ENCODE results near the gene SH3BP4. TPM values are rescaled to one million over a fixed set of nuclear protein-coding genes. Genes with fewer than 3 reads are reported as not detected.

Gene SH3BP4
- polyA plus RNA-seq, 2 of the 4 experiments (the other 2 are of a cell fraction): 22.6 to 35.7 TPM

GRCh38 chr2:235082578-235083338 is 130.9 kb downstream of the SH3BP4 start:
- CTCF ChIA-PET: interaction anchor here (1.1 to 1.5 kb wide), 4 partner anchors 12 to 34 kb away, joined by 3 to 6 read pairs (median 4); no protein-coding TSS in a partner anchor
- Histone ChIP-seq H3K9me3 (peaks cover 9% of the 10 kb centered on the region; the same call in 1 of the 3 replicates), H3K4me1 (no peaks in the 10 kb centered on the region), H3K4me2 (no peak overlapping the region), H3K4me3 (no peak overlapping the region), H3K27ac (no peak overlapping the region)
- ATAC-seq: no peak
- DNase-seq (ENCODE audit: low read depth in 1 of 2, low spot score in 1 of 2): no peak
- no peak for FAIRE-seq
- WGBS (ENCODE audit: missing lambda C conversion rate): 66% methylated on average over 8 of the region's 8 CpGs
- no peak for TF ChIP-seq TP53 (CRISPR knock-in tag; IDR thresholded peaks at IDR 0.05)
- no peak for TF ChIP-seq EHF (CRISPR knock-in tag; IDR thresholded peaks at IDR 0.05)
- TF ChIP-seq, protein P1, sequence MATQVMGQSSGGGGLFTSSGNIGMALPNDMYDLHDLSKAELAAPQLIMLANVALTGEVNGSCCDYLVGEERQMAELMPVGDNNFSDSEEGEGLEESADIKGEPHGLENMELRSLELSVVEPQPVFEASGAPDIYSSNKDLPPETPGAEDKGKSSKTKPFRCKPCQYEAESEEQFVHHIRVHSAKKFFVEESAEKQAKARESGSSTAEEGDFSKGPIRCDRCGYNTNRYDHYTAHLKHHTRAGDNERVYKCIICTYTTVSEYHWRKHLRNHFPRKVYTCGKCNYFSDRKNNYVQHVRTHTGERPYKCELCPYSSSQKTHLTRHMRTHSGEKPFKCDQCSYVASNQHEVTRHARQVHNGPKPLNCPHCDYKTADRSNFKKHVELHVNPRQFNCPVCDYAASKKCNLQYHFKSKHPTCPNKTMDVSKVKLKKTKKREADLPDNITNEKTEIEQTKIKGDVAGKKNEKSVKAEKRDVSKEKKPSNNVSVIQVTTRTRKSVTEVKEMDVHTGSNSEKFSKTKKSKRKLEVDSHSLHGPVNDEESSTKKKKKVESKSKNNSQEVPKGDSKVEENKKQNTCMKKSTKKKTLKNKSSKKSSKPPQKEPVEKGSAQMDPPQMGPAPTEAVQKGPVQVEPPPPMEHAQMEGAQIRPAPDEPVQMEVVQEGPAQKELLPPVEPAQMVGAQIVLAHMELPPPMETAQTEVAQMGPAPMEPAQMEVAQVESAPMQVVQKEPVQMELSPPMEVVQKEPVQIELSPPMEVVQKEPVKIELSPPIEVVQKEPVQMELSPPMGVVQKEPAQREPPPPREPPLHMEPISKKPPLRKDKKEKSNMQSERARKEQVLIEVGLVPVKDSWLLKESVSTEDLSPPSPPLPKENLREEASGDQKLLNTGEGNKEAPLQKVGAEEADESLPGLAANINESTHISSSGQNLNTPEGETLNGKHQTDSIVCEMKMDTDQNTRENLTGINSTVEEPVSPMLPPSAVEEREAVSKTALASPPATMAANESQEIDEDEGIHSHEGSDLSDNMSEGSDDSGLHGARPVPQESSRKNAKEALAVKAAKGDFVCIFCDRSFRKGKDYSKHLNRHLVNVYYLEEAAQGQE (IDR thresholded peaks at IDR 0.05): no peak
- no peak for TF ChIP-seq NR3C1 (IDR thresholded peaks at IDR 0.05)
- no peak for TF ChIP-seq ELK1 (IDR thresholded peaks at IDR 0.05; ENCODE audit: low read depth, low read length)
- TF ChIP-seq ZNF302 (CRISPR knock-in tag; IDR thresholded peaks at IDR 0.05): no peak
- no peak for TF ChIP-seq SREBF2 (IDR thresholded peaks at IDR 0.05)
- POLR2A ChIA-PET: no interaction called here

DNA sequence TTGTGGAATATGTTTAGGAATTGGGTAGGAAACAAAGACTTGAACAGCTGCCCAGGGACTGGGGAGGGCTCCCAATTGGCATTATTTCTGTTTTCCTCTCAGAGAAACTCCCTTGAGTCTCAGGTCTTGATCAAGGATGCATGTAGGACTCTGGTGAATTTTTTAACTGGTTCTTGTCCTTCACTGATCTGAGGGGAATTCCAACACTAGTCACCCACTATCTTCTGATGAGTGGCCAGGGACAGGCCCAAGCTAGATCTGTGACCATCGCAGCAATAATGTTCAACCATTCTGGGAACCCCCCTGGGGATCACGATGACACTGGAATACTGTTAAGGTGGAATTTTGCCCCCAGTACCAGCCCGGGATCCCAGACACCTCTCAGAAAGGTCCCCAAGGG is 132.0 kb downstream of the SH3BP4 start:
- ChIA-PET POLR2A (no interaction called here), CTCF (interaction anchor here (0.7 to 1.8 kb wide), 3 partner anchors 11 to 77 kb away, joined by 4 to 6 read pairs (median 5); no protein-coding TSS in a partner anchor)
- no peak overlapping the region for H3K27ac ChIP-seq
- DNase-seq (ENCODE audit: low read depth in 1 of 2, low spot score in 1 of 2) (no peak), FAIRE-seq (no peak), ATAC-seq (no peak)
- WGBS (ENCODE audit: missing lambda C conversion rate): 51% methylated on average over 3 of the region's 3 CpGs
- no peak overlapping the region for H3K4me2 ChIP-seq
- H3K4me1 ChIP-seq: no peaks in the 10 kb centered on the region
- TF ChIP-seq EHF (CRISPR knock-in tag; IDR thresholded peaks at IDR 0.05) (no peak), GATA3 (IDR thresholded peaks at IDR 0.05; ENCODE audit: borderline replicate concordance) (no peak), CBX2 (IDR thresholded peaks at IDR 0.05; ENCODE audit: borderline replicate concordance, low read depth) (no peak), FOSB (CRISPR knock-in tag; IDR thresholded peaks at IDR 0.05) (no peak), RAD21 (conservative IDR thresholded peaks at IDR 0.05 in 1 of 2, IDR thresholded peaks at IDR 0.05 in 1 of 2) (no peak)
- TF ChIP-seq, protein P2, sequence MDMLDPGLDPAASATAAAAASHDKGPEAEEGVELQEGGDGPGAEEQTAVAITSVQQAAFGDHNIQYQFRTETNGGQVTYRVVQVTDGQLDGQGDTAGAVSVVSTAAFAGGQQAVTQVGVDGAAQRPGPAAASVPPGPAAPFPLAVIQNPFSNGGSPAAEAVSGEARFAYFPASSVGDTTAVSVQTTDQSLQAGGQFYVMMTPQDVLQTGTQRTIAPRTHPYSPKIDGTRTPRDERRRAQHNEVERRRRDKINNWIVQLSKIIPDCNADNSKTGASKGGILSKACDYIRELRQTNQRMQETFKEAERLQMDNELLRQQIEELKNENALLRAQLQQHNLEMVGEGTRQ (IDR thresholded peaks at IDR 0.05): no peak
- TF ChIP-seq, protein P3, sequence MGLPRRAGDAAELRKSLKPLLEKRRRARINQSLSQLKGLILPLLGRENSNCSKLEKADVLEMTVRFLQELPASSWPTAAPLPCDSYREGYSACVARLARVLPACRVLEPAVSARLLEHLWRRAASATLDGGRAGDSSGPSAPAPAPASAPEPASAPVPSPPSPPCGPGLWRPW (IDR thresholded peaks at IDR 0.05): no peak
- TF ChIP-seq, protein P4, sequence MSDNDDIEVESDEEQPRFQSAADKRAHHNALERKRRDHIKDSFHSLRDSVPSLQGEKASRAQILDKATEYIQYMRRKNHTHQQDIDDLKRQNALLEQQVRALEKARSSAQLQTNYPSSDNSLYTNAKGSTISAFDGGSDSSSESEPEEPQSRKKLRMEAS (IDR thresholded peaks at IDR 0.05): no peak
- no peak overlapping the region for H3K4me3 ChIP-seq
- peaks cover 9% of the 10 kb centered on the region; the same call in 1 of the 3 replicates for H3K9me3 ChIP-seq

GRCh38 chr2:235084424-235084823 is 132.6 kb downstream of the SH3BP4 start:
- no peak for DNase-seq (ENCODE audit: low read depth in 1 of 2, low spot score in 1 of 2)
- TF ChIP-seq ZC3H11A (IDR thresholded peaks at IDR 0.05) (no peak), MAFK (IDR thresholded peaks at IDR 0.05; ENCODE audit: partially characterized antibody) (peak; percentile 85)
- WGBS (ENCODE audit: missing lambda C conversion rate): 85% methylated on average over 5 of the region's 5 CpGs
- ATAC-seq: no peak
- ChIA-PET POLR2A (no interaction called here), CTCF (interaction anchor here (0.7 to 1.8 kb wide), 2 partner anchors 11 to 78 kb away, joined by 4 to 5 read pairs; no protein-coding TSS in a partner anchor)
- FAIRE-seq: no peak
- Histone ChIP-seq H3K9me3 (peaks cover 9% of the 10 kb centered on the region; the same call in 1 of the 3 replicates), H3K4me2 (no peak overlapping the region), H3K4me1 (no peaks in the 10 kb centered on the region), H3K27ac (no peak overlapping the region), H3K4me3 (no peak overlapping the region)

Measured in A549 (cell line).